H9 (cell line): ENCODE data around the gene PTPA. TPM values are rescaled to one million over a fixed set of nuclear protein-coding genes. Genes with fewer than 3 reads are reported as not detected.
A peak's percentile ranks its signal among the peaks of the same experiment; 100 is the strongest.

Experiments
- DNase-seq: peaks from one replicate; pipeline ENCODE4 v3.0.0-alpha.2; 2017
- H2AFZ ChIP-seq: one replicate; pipeline ENCODE4 v1.6.1; 2013; ENCODE audit warnings: mild to moderate bottlenecking, low read length, control low read depth, moderate library complexity
- H2AK5ac ChIP-seq: 2 replicates; pipeline ENCODE4 v1.6.1; 2013; ENCODE audit warnings: low read length, control low read depth, mixed read lengths; ENCODE audit not compliant: insufficient read length
- H2BK120ac ChIP-seq: one replicate; pipeline ENCODE4 v1.6.1; 2013; ENCODE audit warnings: low read depth, mild to moderate bottlenecking, low read length, control low read depth, inconsistent platforms; ENCODE audit not compliant: poor library complexity, severe bottlenecking
- H2BK12ac ChIP-seq: 2 replicates; pipeline ENCODE4 v1.6.1; 2013; ENCODE audit warnings: low read length, control low read depth, mixed read lengths, low read depth; ENCODE audit not compliant: insufficient read length
- H2BK15ac ChIP-seq: 2 replicates; pipeline ENCODE4 v1.6.1; 2013; ENCODE audit warnings: low read depth, low read length, control low read depth
- H2BK20ac ChIP-seq: one replicate; pipeline ENCODE4 v1.6.1; 2013; ENCODE audit warnings: low read depth, mild to moderate bottlenecking, low read length, control low read depth, inconsistent platforms; ENCODE audit not compliant: poor library complexity, severe bottlenecking
- H2BK5ac ChIP-seq: 2 replicates; pipeline ENCODE4 v1.6.1; 2013; ENCODE audit warnings: low read length, control low read depth, mixed read lengths; ENCODE audit not compliant: insufficient read length
- H3K14ac ChIP-seq: 2 replicates; pipeline ENCODE4 v1.6.1; 2013; ENCODE audit warnings: low read length, control low read depth; ENCODE audit not compliant: insufficient read depth
- H3K18ac ChIP-seq: 2 replicates; pipeline ENCODE4 v1.6.1; 2013; ENCODE audit warnings: low read depth, mild to moderate bottlenecking, mixed read lengths, low read length, control low read depth; ENCODE audit not compliant: insufficient read length
- H3K23ac ChIP-seq: 2 replicates; pipeline ENCODE4 v1.6.1; 2013; ENCODE audit warnings: low read length, control low read depth, mixed read lengths, low read depth; ENCODE audit not compliant: insufficient read length
- H3K23me2 ChIP-seq: 2 replicates; pipeline ENCODE4 v1.6.1; 2013; ENCODE audit warnings: low read depth, mild to moderate bottlenecking, mixed read lengths, low read length, control low read depth; ENCODE audit not compliant: insufficient read length, poor library complexity, severe bottlenecking
- H3K27ac ChIP-seq: 2 replicates; pipeline ENCODE4 v1.5.1; 2013; ENCODE audit warnings: low read length, control low read depth, mixed read lengths, low read depth; ENCODE audit not compliant: insufficient read length
- H3K27me3 ChIP-seq: 2 replicates; pipeline ENCODE4 v1.6.1; 2013; ENCODE audit warnings: low read length, control low read depth, inconsistent platforms; ENCODE audit not compliant: insufficient read depth
- H3K4ac ChIP-seq: 2 replicates; pipeline ENCODE4 v1.6.1; 2013; ENCODE audit warnings: low read depth, mild to moderate bottlenecking, control low read depth, inconsistent platforms, low read length, moderate library complexity
- H3K4me1 ChIP-seq: 2 replicates; pipeline ENCODE4 v1.6.1; 2013; ENCODE audit warnings: low read length, control low read depth, inconsistent platforms; ENCODE audit not compliant: insufficient read depth
- H3K4me2 ChIP-seq: 2 replicates; pipeline ENCODE4 v1.6.1; 2013; ENCODE audit warnings: low read length, control low read depth, mixed read lengths; ENCODE audit not compliant: insufficient read length, insufficient read depth
- H3K56ac ChIP-seq: 2 replicates; pipeline ENCODE4 v1.6.1; 2013; ENCODE audit warnings: low read depth, mild to moderate bottlenecking, mixed read lengths, low read length, control low read depth; ENCODE audit not compliant: insufficient read length
- H3K79me1 ChIP-seq: 2 replicates; pipeline ENCODE4 v1.6.1; 2013; ENCODE audit warnings: low read depth, mild to moderate bottlenecking, moderate library complexity, low read length, control low read depth, inconsistent platforms; ENCODE audit not compliant: insufficient read depth, poor library complexity, severe bottlenecking
- H3K79me2 ChIP-seq: 2 replicates; pipeline ENCODE4 v1.6.1; 2013; ENCODE audit warnings: low read length, control low read depth, inconsistent platforms; ENCODE audit not compliant: insufficient read depth
- H3K9ac ChIP-seq: 2 replicates; pipeline ENCODE4 v1.6.1; 2013; ENCODE audit warnings: low read length, control low read depth, mixed read lengths; ENCODE audit not compliant: insufficient read length; ENCODE audit errors: extremely low read depth
- H3K9me3 ChIP-seq: one replicate; pipeline ENCODE4 v1.6.1; 2013; ENCODE audit warnings: low read depth, low read length, inconsistent platforms; ENCODE audit not compliant: control insufficient read depth
- H3T11ph ChIP-seq: one replicate; pipeline ENCODE4 v1.6.1; 2013; ENCODE audit warnings: mild to moderate bottlenecking, low read length, control low read depth, inconsistent platforms
- H4K20me1 ChIP-seq: one replicate; pipeline ENCODE4 v1.6.1; 2013; ENCODE audit not compliant: control insufficient read depth, insufficient read length, insufficient read depth
- H4K5ac ChIP-seq: 2 replicates; pipeline ENCODE4 v1.6.1; 2013; ENCODE audit warnings: low read depth, mild to moderate bottlenecking, mixed read lengths, low read length, control low read depth; ENCODE audit not compliant: insufficient read length
- H4K8ac ChIP-seq: replicated peaks from 2 replicates; pipeline ENCODE4 v1.6.1; 2013; ENCODE audit warnings: low read length, control low read depth, mixed read lengths, low read depth; ENCODE audit not compliant: insufficient read length
- H4K91ac ChIP-seq: 2 replicates; pipeline ENCODE4 v1.6.1; 2013; ENCODE audit warnings: low read depth, mild to moderate bottlenecking, moderate library complexity, mixed read lengths, low read length, control low read depth; ENCODE audit not compliant: insufficient read length
- H3K27ac Mint-ChIP-seq, 3 experiments: 2 replicates in 2 of 3; 3 replicates in 1 of 3; pipeline ENCODE4 v1.8.0; 2020 to 2021; ENCODE audit warnings: mixed read lengths in 3 of 3, mild to moderate bottlenecking in 1 of 3, moderate library complexity in 1 of 3
- H3K27me3 Mint-ChIP-seq: 2 replicates; pipeline ENCODE4 v1.8.0; 2021; ENCODE audit warnings: low read depth, mild to moderate bottlenecking, moderate library complexity, mixed read lengths
- H3K36me3 Mint-ChIP-seq, 3 experiments: 2 replicates in 2 of 3; 3 replicates in 1 of 3; pipeline ENCODE4 v1.8.0; 2020 to 2021; ENCODE audit warnings: low read depth in 3 of 3, mixed read lengths in 3 of 3; ENCODE audit not compliant: insufficient read depth in 1 of 3
- H3K4me1 Mint-ChIP-seq, 2 experiments: 2 replicates each; pipeline ENCODE4 v1.8.0; 2020; ENCODE audit warnings: mixed read lengths in 2 of 2
- H3K4me3 Mint-ChIP-seq, 2 experiments: 2 replicates in 1 of 2; 3 replicates in 1 of 2; pipeline ENCODE4 v1.8.0; 2020 to 2021; ENCODE audit warnings: mild to moderate bottlenecking in 2 of 2, mixed read lengths in 2 of 2, moderate library complexity in 1 of 2
- H3K9me3 Mint-ChIP-seq, 2 experiments: 2 replicates in 1 of 2; 3 replicates in 1 of 2; pipeline ENCODE4 v1.8.0; 2020; ENCODE audit warnings: mild to moderate bottlenecking in 2 of 2, mixed read lengths in 2 of 2, moderate library complexity in 1 of 2
- WGBS: extraction: QIAGEN DNeasy Blood & Tissue Kit; methylation state at CpG from one replicate; pipeline ENCODE4 v1.1.7; 2013; ENCODE audit warnings: missing lambda C conversion rate, low lambda C conversion rate, mixed read lengths; ENCODE audit not compliant: insufficient read length; ENCODE audit errors: extremely low coverage; 5-methylcytosine and 5-hydroxymethylcytosine counted together
- total RNA-seq: library from RNA; stranded (reverse); gene quantifications from 2 replicates; pipeline ENCODE4 v1.2.1, GENCODE V29; 2021
- TF ChIP-seq, protein P1 (sequence below): fragments of 200-600 bp; sonication (generic); conservative IDR thresholded peaks from 3 replicates; pipeline ENCODE4 v1.8.0; 2021; ENCODE audit warnings: antibody characterized with exemption, mild to moderate bottlenecking

Gene PTPA
- total RNA-seq, 1 experiment from 2014 or later = 145 TPM

DNA sequence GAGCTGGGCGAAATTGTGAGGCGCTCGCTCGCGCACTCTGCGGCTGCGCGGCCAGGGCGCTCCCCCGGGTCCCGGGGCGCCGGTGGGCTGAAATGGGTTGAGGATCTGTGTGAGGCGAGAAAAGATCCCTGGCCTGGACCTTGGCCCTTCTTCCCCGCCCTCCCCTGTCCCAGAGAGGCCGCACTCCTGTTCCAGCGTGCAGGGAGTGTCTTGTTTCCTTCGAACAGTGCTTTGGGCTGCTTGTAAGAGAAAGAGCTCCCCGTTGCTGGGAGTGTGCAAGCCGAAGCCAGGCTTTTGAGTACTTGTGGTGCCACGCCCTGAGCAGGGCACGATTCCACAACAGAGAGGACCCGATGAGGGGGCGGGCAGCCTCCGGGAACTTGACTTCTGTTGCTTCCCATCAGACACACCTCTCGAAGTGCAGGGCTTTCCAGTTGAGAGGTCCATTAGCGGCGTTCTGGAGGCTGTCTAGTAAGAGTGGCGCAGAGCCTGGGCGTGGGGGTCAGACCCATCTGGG, 29.8 kb upstream of the PTPA start:
- Histone ChIP-seq H2BK20ac (no peak overlapping the region), H2BK12ac (no peak overlapping the region), H2BK5ac (no peak overlapping the region), H4K8ac (no peak overlapping the region), H3K14ac (no peak overlapping the region), H3K9me3 (no peaks in the 10 kb centered on the region), H3T11ph (no peak overlapping the region), H3K4ac (no peak overlapping the region), H3K56ac (no peak overlapping the region), H4K20me1 (peaks cover 2% of the 10 kb centered on the region), H3K9ac (peak overlapping the region; percentile 75), H3K27ac (no peak overlapping the region), H3K18ac (no peak overlapping the region), H3K27me3 (no peaks in the 10 kb centered on the region), H3K79me1 (peaks cover 2% of the 10 kb centered on the region), H3K4me1 (no peaks in the 10 kb centered on the region; the same call in 1 of the 2 replicates), H3K79me2 (peaks cover 6% of the 10 kb centered on the region; the same call in 1 of the 2 replicates), H4K91ac (no peak overlapping the region), H3K23me2 (peaks cover 12% of the 10 kb centered on the region), H2BK15ac (no peak overlapping the region), H3K23ac (no peak overlapping the region), H4K5ac (no peak overlapping the region), H2BK120ac (no peak overlapping the region), H2AFZ (no peak overlapping the region), H3K4me2 (peak overlapping the region; percentile 72), H2AK5ac (no peak overlapping the region)
- no CpG with 5 or more reads among the region's 30 CpGs for WGBS
- DNase-seq = no peak
- Mint-ChIP-seq H3K4me1 (peaks cover 3 to 17% of the 10 kb centered on the region in 2 experiments), H3K27ac (peak overlapping the region in 2 of 3 experiments; percentile 68 to 79; a peak in 2 of 7 replicates), H3K27me3 (peaks cover 3% of the 10 kb centered on the region; the same call in 1 of the 2 replicates), H3K4me3 (peak overlapping the region; percentile 88 to 95), H3K36me3 (peaks cover 5 to 22% (median 14%) of the 10 kb centered on the region in 3 experiments; a peak in 6 of 7 replicates), H3K9me3 (no peaks in the 10 kb centered on the region)
- TF ChIP-seq, protein P1, sequence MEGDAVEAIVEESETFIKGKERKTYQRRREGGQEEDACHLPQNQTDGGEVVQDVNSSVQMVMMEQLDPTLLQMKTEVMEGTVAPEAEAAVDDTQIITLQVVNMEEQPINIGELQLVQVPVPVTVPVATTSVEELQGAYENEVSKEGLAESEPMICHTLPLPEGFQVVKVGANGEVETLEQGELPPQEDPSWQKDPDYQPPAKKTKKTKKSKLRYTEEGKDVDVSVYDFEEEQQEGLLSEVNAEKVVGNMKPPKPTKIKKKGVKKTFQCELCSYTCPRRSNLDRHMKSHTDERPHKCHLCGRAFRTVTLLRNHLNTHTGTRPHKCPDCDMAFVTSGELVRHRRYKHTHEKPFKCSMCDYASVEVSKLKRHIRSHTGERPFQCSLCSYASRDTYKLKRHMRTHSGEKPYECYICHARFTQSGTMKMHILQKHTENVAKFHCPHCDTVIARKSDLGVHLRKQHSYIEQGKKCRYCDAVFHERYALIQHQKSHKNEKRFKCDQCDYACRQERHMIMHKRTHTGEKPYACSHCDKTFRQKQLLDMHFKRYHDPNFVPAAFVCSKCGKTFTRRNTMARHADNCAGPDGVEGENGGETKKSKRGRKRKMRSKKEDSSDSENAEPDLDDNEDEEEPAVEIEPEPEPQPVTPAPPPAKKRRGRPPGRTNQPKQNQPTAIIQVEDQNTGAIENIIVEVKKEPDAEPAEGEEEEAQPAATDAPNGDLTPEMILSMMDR = no peak
